Measurements from ENCODE around the gene RGS7. TPM values are rescaled to one million over a fixed set of nuclear protein-coding genes. Genes with fewer than 3 reads are reported as not detected.
"Not testable (repeated sequence)": the region's sequence is repeated elsewhere in the genome, so short reads cannot be mapped to it uniquely, and the experiment has no call there.

The RGS7 gene
- total RNA-seq, 1 donor from 2014 or later = 2.5 TPM

DNA sequence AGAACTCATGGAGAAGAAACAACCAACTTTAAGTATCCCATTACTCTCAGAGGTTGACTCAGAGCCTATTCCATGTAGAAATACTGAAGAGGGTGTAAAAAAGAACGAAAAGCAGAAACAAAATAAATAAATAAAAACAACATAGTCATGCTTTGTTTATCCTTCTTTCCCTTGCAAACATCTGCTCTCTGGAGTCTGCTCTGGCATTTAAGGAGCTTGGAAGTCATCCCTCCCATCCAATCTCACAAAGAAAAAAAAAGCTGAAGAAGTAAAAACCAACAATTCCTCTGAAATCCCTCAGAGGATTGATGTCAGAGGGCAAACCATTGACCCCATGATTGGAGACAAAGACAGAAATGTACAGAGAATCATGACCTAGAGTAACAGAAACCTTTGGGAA lies 442.5 kb downstream of the RGS7 start:
- no peak for DNase-seq (ENCODE audit: extremely low spot score, unreplicated experiment)
- Mint-ChIP-seq H3K4me1 (ENCODE audit: unreplicated experiment) (no peaks in the 10 kb centered on the region), H3K4me3 (no peak overlapping the region), H3K9me3 (peaks cover 5% of the 10 kb centered on the region), H3K36me3 (no peaks in the 10 kb centered on the region), H3K27ac (no peak overlapping the region), H3K27me3 (peaks cover 3% of the 10 kb centered on the region)
- TF ChIP-seq, protein P1, sequence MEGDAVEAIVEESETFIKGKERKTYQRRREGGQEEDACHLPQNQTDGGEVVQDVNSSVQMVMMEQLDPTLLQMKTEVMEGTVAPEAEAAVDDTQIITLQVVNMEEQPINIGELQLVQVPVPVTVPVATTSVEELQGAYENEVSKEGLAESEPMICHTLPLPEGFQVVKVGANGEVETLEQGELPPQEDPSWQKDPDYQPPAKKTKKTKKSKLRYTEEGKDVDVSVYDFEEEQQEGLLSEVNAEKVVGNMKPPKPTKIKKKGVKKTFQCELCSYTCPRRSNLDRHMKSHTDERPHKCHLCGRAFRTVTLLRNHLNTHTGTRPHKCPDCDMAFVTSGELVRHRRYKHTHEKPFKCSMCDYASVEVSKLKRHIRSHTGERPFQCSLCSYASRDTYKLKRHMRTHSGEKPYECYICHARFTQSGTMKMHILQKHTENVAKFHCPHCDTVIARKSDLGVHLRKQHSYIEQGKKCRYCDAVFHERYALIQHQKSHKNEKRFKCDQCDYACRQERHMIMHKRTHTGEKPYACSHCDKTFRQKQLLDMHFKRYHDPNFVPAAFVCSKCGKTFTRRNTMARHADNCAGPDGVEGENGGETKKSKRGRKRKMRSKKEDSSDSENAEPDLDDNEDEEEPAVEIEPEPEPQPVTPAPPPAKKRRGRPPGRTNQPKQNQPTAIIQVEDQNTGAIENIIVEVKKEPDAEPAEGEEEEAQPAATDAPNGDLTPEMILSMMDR (conservative IDR thresholded peaks at IDR 0.05) = no peak

DNA sequence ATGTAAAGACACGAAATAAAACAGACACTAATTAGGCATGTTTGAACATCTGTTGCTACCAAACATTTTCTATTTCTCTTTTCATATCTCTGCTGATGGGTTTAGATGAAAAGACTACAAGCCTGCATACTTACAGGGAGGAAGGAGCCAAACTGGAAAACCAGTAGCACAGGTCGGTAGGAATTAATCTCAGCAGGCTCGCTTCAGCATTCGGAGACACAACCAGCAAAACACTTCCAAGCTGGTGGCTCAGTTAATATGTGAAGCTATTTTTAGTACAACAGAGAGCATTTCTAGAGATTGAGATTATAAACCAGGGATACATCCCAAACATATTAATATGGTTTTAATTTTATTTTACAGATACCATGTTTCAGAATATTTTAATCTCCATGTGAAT lies 444.2 kb downstream of the RGS7 start:
- Mint-ChIP-seq H3K4me1 (ENCODE audit: unreplicated experiment) (no peaks in the 10 kb centered on the region), H3K27ac (no peak overlapping the region), H3K4me3 (no peak overlapping the region), H3K9me3 (peaks cover 5% of the 10 kb centered on the region), H3K36me3 (no peaks in the 10 kb centered on the region), H3K27me3 (no peaks in the 10 kb centered on the region)
- TF ChIP-seq, protein P1 (conservative IDR thresholded peaks at IDR 0.05) = no peak
- no peak for DNase-seq (ENCODE audit: extremely low spot score, unreplicated experiment)

DNA sequence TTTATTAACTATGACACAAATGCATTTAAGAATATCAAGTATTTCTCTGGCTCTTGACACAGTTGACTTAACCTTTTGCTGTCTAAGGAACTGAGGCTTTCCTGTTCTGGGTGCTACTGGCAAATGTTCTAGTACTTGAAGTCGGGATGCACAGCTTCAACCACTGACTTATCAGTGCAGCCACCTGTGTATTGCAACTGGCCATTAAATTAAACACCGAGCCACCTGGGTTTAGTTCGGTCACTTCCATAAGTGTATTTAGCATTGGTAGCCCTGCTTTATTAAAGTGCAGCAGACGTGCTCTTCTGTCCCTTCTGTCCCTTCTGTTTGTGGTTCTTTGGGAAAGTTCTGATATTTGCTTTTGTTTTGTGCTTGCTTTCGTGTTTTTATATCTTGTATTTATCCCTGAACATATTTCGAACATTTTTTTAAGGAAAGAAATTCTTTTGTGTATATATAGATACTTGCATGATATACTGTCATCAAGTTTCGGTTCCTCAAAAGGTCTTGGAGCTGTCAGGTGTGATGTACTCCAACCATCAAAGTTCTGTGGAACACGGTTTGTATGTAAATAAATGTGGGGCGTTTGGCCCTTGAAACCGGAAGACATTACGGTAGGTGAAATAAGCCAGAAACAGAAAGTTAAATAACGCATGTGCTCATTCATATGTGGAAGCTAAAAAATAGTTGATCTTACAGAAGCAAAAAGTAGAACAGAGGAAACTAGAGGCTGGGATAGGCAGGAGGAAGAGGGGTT lies 447.1 kb downstream of the RGS7 start:
- Mint-ChIP-seq H3K4me1 (ENCODE audit: unreplicated experiment) (no peaks in the 10 kb centered on the region), H3K9me3 (no peaks in the 10 kb centered on the region), H3K27me3 (no peaks in the 10 kb centered on the region), H3K4me3 (no peak overlapping the region), H3K27ac (no peak overlapping the region), H3K36me3 (no peaks in the 10 kb centered on the region)
- no peak for DNase-seq (ENCODE audit: extremely low spot score, unreplicated experiment)
- TF ChIP-seq, protein P1 (conservative IDR thresholded peaks at IDR 0.05) = no peak

DNA sequence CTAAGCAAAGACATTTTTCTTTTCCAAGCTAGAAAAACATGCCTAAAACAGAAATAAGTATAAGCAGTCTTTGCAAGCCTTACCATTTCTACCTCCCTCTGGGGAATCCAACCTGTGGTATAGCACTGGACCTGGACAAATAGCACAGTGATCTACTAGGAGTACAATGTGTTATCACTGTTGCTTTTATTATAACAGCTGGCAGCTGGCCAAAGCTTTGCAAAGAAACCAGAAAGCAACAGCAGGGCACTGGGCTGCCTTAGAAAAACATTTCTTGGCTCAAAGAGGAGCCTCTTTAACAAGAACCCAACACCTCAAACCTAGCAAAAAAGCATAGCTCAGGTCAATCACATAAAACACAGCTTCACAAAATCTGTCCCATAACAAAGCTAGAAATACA lies 450.5 kb downstream of the RGS7 start:
- H3K27ac Mint-ChIP-seq = no peak overlapping the region
- DNase-seq (ENCODE audit: extremely low spot score, unreplicated experiment) = no peak
- no peaks in the 10 kb centered on the region for H3K4me1 Mint-ChIP-seq (ENCODE audit: unreplicated experiment)
- H3K27me3 Mint-ChIP-seq = no peaks in the 10 kb centered on the region
- H3K36me3 Mint-ChIP-seq = no peaks in the 10 kb centered on the region
- TF ChIP-seq, protein P1 (conservative IDR thresholded peaks at IDR 0.05) = no peak
- H3K9me3 Mint-ChIP-seq = peaks cover 5% of the 10 kb centered on the region
- no peak overlapping the region for H3K4me3 Mint-ChIP-seq

DNA sequence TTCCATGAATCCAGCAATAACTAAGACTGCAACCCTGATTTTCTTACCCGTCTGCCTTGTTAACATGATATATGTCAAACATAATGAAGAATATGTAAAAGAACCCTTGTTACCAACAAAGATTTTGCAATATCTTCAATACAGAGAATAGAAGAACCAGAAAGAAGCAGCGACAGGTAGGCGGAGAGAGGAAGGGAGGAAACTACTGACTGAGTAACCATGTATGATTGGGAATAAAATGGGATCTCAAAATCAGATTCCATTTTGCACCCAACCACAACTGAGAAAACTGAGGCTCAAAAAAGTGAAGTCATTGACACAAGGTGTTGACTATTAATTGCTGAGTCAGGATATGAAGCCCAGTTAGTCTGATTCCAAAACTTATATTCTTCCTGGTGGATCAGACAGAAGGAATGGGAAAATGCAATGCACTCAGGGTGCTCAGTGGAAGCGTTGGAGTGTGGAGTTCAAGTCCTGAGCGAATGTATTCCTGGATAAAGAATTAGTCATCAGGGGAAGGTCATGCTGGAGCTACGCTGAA lies 451.7 kb downstream of the RGS7 start:
- Mint-ChIP-seq H3K27ac (no peak overlapping the region), H3K27me3 (no peaks in the 10 kb centered on the region), H3K36me3 (no peaks in the 10 kb centered on the region), H3K9me3 (peaks cover 6% of the 10 kb centered on the region), H3K4me3 (no peak overlapping the region), H3K4me1 (ENCODE audit: unreplicated experiment) (no peaks in the 10 kb centered on the region)
- TF ChIP-seq, protein P1 (conservative IDR thresholded peaks at IDR 0.05) = no peak
- DNase-seq (ENCODE audit: extremely low spot score, unreplicated experiment) = no peak

DNA sequence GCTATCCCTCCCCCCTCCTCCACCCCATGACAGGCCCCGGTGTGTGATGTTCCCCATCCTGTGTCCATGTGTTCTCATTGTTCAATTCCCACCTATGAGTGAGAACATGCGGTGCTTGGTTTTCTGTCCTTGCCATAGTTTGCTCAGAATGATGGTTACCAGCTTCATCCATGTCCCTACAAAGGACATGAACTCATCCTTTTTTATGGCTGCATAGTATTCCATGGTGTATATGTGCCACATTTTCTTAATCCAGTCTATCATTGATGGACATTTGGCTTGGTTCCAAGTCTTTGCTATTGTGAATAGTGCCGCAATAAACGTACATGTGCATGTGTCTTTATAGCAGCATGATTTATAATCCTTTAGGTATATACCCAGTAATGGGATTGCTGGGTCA lies 461.6 kb downstream of the RGS7 start:
- not testable (repeated sequence) for H3K4me3 Mint-ChIP-seq; DNase-seq (ENCODE audit: extremely low spot score, unreplicated experiment); H3K36me3 Mint-ChIP-seq; H3K27me3 Mint-ChIP-seq; H3K4me1 Mint-ChIP-seq (ENCODE audit: unreplicated experiment); H3K9me3 Mint-ChIP-seq; H3K27ac Mint-ChIP-seq
